Stimulated activated CD8-positive, alpha-beta memory T cell treated with anti-CD3 and anti-CD28 coated beads, Interleukin-7, amount 100 ng/mL, for 4 hours (primary cell): ENCODE data around the gene SLC1A7.
A peak's percentile ranks its signal among the peaks of the same experiment; 100 is the strongest.

Experiments used
- DNase-seq, 2 donors: peaks; one replicate each; pipeline ENCODE4 v3.0.0-alpha.2; 2020; ENCODE audit warnings: low read depth in 2 of 2

Gene SLC1A7

DNA sequence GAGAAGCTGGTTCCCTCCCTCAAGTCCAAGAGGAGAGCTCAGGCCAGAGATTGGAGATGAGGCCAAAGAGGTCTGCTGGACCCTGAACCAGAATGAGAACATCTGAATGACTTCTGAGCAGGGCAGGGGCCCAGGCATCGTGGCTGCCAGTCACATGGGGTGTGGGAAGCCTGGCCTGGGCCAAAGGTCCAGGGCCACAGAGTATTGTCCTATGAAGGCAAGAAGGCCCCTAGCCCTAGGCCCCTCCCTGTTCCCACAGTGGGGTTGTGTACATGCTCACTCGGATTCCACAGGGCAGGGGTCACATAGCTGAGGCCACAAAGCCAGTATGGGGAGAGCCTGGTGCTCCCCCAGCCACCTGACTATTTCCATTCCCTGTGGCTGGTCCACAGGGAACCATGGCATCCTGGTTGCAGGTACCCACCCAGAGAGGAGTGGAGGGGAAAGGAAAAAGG is 18.5 kb upstream of the SLC1A7 start:
- DNase-seq, result no peak

DNA sequence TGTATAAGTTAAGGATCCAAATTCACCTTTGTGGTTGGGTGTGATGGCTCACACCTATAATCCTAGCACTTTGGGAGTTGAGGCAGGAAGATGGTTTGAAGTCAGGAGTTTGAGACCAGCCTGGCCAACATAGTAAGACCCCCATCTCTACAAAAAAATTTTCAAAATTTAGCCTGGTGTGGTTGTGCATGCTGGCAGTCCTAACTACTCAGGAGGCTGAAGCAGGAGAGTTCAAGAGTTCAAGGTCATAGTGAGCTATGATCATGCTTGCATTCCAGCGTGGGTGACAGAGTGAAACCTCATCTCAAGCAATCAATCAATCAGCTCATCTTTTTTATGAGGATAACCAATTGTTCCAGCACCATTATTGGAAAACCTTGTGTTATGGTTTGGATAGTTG is 16.5 kb upstream of the SLC1A7 start:
- DNase-seq, result no peak

DNA sequence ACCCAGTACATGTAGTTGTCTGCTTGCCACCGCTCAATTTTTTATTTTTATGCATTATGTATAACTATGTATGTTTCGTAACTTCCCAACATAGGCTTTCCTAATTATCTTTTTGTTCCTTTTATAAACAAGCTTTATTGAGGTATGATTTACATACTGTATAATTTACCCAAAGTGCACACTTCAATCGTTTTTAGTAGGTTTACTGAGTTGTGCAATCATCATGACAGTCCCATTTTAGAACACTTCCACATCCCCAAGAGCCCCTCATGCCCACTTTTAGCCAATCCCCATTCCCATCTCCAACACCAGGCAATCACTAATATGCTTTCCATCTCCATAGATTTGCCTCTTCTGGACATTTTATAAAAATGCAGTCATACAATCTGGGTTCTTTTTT is 14.3 kb upstream of the SLC1A7 start:
- DNase-seq, result no peak

DNA sequence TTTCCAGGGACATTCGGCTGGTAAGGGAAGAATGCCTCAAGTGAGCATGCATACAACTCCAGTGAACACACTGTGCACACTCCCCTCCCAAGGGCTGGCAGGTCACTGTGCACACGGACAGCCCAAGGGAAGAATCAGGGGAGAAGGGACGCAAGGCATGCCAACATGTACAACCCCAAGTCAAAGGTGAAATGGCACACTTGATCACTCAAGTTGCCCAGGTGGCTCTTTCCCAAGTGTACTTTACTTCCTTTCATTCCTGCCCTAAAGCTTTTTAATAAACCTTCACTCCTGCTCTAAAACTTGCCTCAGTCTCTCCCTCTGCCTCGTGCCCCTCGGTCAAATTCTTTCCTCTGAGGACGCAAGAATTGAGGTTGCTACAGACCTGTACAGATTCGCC is 13.5 kb upstream of the SLC1A7 start:
- DNase-seq, result no peak

DNA sequence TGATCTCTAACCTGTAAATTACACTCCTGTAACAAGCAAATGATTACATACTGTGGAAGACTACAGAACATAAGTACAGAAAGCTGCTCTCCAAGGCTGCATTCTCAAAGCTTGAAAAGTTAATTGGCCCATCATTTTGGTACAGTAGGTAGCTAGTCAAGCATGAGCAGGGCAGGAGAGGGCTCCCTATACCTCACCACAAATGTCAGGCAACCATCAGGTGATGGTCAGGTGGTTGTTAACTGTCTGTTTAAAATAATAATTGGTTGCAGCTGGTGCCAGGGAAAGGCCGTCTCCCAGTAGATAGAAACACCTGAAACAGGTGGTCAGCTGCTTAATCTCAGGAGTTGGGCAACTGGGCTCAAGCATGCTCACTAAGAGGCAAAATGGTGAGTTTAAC is 13.1 kb upstream of the SLC1A7 start:
- DNase-seq, result no peak

DNA sequence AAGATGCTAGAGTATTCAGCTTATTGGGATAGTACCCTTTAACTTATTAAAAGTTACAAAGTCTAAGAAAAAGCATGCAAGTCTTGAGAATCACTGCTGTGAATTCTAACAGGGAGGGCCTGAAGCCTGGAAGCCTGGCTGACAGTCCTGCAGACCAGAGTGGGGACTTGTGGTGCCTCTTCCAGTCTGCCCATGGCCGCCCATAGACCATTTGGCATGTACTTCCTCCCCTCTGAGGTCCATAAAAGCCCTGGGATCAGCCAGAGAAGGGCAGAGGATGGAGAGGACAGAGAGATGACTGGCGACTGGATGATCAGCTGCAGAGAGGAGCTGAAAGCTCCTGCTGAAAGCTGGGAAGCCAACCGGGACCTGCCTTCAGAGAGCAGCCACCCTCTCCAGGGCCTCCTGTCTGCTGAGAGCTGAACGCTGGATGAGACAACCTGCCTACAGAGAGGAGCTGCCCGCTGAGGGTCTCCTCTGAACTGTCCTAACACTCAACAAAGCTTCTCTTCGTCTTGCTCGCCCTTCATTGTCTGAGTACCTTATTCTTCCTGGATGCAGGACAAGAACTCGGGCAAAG is 12.5 kb upstream of the SLC1A7 start:
- no peak for DNase-seq

DNA sequence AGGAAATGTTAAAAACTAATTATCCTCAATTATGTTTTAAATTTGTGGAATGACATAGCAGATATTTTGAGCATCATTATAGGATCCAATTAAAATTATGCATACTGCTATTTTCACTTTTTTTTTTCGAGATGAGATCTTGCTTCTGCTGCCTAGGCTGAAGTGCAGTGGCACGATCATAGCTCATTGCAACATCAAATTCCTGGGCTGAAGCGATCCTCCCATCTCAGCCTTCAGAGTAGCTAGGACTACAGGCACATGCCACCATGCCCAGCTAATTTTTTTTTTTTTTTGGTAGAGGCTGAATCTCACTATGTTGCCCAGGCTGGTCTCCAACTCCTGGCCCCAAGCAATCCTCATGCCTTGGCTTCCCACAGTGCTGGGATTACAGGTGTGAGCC is 11.3 kb upstream of the SLC1A7 start:
- no peak for DNase-seq

DNA sequence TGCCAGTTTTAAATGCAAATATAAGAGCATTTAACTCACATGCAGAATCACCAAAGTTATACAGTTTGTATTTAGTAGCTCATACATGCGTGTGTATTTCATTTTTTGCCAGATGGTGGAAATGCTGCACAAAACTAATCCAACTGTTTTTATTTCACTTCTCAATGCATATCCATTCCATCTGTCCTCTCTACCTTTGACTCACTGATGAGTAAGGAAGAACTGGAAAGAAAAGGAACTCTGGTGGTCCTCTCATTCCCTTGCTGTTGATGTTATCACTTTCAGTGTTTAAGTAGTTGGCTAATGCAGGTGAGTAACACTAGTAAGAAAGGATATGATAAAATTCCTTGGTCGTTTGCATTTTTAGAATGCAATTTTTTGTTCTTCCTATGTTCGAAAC is 5.7 kb upstream of the SLC1A7 start:
- no peak for DNase-seq

DNA sequence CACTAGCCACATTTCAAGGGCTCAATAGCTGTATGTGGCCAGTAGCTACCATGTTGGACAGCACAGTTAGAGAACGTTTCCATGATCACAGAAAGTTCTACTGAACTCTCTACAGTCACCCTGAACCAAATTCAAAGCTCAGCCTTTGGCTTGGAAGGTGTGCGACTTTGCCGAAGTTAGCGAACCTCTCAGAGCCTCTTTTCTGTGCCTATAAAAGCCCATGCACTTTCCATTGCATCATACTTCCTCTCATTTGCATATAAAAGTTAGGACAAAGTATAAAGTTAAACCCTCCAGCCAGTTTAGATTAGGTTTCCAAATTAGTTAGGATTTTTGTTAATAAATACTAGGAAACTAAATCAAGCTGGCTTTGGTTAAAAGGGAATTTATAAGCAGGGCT is 4.7 kb upstream of the SLC1A7 start:
- no peak for DNase-seq

DNA sequence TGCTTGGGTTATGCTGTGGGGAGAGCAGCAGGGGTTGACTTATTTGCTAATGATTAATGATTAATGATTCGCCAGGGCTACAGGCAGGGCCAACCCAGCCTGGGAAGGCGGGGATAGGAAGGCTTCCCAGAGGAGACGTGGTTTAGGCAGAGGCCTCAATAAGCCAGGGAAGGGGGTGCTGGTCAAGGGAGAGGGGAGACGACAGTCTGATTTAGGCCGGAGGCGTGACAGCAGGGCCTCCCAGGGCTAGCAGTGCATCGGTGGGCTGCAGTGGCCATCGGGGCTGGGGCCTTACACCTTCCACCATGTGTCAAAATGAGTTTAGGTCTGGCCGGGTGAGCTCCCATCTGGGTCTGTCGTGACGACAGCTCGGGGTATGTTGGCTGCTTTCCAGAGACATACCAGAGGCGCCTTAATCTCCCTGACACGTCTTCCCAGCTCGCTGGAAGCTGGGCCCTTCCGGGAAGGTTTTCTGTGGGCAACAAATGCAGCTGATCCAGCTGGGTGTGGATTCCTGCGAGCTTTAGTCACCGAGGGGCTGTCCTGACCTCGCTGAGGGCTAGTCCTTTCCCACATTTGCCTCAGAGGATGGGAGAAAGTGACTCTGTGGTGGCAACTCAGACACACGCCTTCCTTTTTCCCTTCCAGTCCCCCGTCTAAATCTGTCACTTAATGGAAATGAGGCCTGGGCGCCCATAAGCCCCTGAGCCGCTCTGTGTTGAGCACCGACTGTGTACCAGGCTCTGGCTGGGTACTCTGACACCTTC is 3.7 kb upstream of the SLC1A7 start:
- no peak for DNase-seq

DNA sequence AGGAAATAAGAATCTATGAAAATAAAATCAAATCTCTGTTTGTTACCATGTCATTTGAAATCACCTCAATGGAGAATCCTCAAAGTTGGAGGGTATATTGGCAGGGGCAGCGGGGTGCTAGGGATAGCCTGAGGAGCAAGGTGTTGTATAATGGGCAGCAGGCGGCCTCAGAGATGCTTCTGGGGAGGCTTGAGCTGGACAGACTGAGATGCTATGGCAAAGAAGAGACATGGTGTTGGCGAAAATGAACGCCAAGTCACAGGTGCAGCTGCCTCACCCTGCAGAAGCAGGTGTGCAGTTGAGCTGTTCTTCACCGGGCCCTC is 3.1 kb upstream of the SLC1A7 start:
- no peak for DNase-seq

DNA sequence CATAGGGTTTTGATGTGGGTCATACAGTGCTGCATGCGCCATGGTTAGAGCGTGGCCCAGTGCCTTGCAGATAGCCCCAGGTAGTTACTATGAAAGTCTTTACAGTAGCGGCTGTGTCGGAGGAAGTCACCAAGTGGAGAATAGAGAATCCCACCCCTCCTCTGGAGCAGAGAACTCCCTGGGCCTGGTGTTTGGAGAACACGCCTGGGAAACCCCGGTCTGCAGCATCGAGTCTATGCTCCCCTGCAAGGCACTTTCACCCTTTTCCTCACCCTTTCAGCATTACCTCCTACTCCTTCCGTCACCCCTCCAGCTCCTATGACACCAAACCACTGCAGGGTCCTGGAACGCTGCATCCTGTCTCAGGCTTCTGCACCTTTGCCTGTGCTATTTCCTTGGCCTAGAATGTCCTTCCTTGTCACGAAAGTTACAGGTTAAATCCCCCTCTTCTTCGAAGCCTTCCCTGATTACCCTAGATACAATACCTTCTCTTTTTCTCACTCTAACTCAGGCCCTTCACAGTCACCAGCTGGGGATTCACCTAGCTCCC is 2.7 kb upstream of the SLC1A7 start:
- no peak for DNase-seq

DNA sequence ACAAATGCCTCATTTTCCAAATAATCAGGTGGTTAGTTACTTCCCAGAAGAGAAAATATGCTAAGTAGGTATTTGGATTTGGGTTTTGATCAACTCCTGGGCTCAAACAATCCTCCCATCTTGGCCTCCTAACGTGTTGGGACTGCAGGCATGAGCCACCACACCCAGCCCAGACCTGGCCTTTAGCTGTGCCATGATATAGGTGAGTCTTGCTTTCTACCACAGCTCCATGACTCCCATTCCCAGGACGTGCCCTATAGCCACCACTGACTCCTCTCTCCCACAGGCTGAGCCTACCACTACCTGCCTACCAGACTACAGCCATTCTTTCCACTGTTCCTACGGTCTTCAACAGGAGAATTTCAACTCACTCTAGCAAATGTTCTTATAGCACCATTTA is 1.8 kb upstream of the SLC1A7 start:
- no peak for DNase-seq

DNA sequence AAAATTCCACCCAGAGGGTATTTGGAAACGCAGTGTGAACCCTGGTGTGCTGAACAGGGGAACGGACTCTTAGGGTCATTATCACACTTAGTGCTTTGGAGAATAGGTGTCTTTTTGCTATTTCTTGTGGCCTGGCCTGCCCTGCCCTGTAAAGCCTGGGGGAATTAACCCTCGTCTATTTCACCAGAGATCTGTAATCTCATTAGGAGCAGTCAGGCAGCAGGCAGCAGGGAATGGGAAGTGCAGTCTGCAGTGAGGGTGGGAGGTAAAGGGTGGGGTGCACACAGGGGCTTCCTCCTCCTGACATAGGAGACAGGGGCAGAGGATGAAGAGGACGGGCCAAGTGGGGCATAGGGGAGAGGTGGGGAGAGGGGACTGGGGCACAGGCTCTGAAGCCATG is 1.1 kb upstream of the SLC1A7 start:
- no peak for DNase-seq

DNA sequence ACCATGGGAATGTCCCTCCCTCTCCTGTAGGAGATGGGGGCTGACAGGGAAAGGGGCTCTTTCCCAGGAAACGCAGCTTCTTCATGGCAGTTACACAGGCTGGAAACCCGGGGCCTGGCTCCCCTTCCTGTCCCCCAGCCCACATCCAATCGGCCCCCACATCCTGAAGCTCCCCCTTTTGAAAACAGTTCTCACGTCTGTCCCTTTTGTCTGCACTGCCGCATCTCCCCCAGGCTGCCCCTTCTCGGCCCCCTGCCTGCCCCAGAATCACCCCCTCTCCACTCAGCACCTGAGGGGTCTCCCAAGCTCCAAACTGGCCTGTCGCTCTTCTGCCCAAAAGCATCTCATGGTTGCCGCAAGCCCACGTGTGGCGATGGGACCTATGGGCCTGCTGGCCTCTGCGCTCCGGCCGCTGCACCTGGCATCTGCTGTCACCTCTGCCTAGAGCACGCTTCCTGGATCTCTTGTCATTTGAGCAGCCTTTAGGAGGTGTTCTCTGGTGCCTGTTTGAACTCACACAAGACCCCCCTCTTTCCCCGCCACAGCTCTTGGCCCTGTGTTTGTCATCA is 867 bp downstream of the SLC1A7 start:
- no peak for DNase-seq

DNA sequence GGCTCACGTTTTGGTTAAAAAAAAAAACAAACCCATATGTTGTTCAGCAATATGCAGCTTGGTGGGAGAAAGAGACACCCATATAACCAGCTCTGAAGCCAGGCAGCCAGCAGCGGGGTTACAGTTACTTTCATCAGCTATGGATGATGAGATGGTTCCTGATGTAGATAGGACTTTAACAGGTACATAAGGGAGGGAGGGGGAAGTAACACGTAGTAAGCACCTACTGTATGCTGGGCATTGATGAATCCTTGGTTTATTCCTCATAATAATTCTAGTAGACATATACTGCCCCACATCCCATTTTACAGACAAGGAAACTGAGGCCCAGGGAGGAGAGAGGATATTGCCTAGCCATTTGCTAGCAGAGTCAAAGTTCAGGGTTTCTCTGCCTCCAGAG is 2.0 kb downstream of the SLC1A7 start:
- no peak for DNase-seq

DNA sequence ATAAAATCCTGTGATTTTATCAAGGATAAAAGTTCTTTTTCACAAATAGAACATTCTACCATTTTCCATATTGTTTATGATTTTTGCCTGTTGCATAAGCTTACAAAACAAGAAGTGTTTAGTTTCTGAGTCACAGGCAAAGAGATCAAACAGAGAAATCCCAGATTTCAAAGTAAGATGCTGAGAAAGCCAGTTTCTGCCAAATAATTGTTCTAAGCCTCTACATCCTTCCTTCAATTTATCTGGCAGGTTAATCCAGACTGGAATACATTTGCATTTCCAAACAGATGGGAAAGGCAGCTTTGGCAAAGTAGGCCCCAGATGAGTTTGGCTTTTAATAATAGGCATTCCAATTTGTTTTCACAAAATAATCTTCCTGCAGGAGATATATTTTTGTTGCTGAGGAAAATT is 2.5 kb downstream of the SLC1A7 start:
- DNase-seq, result no peak

DNA sequence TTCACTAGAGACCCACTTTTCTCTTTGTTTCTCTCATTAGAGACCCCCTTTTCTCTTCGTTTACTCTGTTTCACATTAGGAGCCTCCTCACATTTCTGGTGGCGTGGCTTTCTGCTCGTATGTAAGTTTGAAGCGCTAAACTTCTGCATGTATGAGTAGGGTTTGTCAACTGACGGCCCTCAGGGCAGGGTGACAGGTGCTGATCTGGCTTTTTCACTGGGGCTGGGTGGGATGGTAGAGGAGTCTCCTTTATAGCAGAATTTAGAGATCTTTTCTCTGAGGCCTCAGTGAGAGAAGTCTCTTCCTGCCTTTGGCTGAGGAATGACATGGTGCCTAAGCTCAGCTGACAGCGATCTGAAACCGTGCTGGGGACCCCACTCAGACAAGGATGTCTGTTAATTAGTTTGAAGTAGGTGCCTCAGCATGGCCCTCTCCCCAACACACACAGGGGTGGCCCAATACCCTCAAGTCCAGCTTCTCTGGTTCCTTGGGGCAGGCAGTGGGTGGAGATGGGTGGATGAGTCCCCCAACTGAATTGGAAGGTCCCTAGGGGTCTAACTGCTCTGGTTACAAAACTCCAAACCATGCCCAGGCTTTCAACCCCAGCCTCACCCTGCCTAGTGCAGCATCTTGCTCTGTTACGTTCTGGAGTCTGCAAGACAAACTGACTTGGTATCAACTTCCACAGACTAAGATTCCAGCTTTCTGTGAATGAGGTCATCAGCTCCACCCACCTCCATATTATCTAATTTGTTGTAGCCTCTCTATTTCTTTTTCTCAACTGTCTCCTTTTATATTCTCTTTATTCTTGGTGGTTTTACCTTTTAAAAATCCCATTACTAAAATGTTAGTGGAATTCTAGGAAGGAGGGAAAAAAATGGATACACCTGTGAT is 3.2 kb downstream of the SLC1A7 start:
- no peak for DNase-seq

DNA sequence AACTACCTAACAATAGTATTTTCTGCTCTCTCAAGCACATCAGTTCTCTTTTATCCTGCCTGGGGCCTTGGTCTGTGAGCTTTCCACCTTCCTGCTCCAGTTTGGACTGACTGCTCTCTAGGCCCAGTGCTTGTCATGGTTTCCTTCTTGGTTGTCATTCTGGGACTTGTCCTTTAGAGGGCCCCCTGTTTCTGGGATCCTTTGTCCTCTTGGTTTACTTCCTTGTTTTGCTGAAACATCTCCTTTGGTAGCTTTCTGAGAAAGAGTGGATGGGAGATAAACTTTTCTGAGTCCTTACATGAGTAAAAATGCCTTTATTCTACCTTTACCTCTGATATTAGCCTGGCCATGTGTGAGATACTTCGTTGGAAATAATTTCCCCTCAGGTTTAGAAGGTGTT is 4.7 kb downstream of the SLC1A7 start:
- DNase-seq, result no peak

DNA sequence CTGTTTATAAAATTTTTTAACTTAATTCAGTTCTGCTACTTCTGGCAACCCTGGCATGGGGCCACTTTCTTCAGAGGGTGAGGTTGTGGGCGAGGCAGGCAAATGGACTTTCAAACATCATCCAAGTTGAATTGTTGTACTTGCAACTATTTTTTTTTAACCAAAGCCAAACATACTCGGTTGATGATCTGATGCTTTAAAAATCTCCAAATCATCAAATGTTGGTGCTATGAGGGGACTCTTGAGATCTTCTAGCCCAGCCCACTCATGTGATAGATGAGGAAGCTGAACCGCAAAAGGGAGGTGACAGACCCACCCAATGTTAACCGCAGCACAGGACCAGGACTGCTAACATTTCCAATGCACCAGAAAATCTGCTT is 6.7 kb downstream of the SLC1A7 start:
- peak in 1 of 2 donors; percentile 18 for DNase-seq

DNA sequence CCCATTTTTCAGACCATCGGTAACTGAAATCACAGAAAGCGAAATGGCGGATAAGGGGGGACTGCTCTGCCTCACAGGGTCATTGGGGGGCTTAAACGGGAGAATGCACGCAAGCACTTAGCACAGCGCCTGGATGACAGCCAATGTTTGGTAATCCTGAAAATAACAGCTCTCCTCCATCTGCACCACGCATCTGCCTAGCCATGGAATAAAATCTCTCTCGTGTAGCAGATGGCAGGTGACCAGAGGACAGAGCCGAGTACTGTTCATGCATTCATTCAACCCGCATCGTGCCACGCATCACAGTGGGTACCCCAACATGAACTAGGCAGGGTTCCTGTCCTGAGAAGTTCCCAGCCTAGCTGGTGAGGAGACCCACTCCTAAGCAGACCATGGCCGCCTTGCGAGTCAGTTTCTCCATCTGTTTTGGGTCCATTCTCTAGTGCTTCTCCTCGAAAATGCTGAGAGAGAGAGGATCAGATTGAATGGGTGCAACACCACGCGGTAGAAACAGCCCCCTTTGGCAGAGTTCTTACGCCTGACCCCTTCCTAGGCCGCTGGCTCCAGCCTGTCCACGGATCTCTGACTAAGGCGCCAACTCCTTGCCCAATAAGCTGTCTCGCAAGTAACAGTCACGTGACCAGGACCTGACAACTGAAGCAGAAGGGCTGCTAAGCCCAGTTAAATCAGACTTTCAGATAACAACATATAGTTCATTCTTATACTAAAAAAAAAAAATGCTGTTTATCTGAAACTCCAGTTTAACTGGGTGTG is 7.3 kb downstream of the SLC1A7 start:
- DNase-seq, result no peak
